ENCODE measurements around the gene ANKRD34B.

Gene ANKRD34B

DNA sequence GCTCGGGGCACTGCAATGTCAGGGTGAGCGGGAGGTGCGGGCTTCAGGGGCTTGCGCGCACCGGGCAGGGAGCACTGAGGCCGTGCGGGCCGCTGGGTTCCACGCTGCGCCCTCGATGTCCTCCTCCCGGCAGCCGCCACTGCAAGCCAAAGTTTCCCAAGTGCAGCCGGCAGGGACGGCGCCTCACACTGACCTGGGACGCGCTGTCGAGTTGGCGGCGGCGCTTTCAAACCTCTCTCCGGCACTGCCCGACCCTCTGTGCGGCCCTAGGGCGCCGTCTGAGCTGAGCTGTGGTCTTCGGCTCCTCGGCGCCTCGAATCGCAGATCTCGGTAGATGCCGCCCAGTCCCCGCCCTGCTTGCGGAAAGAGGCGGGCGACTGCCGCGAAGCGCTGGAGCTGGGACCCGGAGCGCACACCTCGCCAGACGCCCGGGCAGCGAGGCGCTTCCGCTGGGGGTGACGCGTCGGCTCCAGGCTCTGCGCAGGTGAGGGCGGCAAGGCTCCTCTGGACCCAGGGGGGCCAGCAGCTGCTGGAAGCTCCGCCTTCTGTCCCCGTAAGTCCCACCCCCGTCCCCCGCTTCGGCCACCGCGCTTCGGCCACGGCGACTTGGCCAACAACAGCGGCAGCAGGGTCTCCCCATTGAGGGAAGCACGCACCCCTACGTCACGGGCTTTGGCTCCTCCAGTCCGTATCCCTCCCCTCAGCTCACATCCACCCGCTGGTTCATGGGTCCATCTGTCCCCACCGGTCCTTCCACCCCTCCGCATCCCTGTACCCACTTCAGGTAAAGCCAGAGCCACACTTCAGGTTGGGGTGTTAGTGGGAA is at the start of gene ANKRD34B:
Gene ANKRD34B, minus strand, starts transcription at position 320 of the 826 bp plus-strand sequence. CDS start 10,261 bp downstream, outside the sequence.
- peak within 1 kb of the TSS; percentile 30; the same call in 1 of the 2 replicates for H3K4me3 ChIP-seq (ENCODE audit: low read length)
- no peak for DNase-seq (ENCODE audit: low read depth)
- TF ChIP-seq, protein P1, sequence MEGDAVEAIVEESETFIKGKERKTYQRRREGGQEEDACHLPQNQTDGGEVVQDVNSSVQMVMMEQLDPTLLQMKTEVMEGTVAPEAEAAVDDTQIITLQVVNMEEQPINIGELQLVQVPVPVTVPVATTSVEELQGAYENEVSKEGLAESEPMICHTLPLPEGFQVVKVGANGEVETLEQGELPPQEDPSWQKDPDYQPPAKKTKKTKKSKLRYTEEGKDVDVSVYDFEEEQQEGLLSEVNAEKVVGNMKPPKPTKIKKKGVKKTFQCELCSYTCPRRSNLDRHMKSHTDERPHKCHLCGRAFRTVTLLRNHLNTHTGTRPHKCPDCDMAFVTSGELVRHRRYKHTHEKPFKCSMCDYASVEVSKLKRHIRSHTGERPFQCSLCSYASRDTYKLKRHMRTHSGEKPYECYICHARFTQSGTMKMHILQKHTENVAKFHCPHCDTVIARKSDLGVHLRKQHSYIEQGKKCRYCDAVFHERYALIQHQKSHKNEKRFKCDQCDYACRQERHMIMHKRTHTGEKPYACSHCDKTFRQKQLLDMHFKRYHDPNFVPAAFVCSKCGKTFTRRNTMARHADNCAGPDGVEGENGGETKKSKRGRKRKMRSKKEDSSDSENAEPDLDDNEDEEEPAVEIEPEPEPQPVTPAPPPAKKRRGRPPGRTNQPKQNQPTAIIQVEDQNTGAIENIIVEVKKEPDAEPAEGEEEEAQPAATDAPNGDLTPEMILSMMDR (conservative IDR thresholded peaks at IDR 0.05; ENCODE audit: low read length) = no peak

DNA sequence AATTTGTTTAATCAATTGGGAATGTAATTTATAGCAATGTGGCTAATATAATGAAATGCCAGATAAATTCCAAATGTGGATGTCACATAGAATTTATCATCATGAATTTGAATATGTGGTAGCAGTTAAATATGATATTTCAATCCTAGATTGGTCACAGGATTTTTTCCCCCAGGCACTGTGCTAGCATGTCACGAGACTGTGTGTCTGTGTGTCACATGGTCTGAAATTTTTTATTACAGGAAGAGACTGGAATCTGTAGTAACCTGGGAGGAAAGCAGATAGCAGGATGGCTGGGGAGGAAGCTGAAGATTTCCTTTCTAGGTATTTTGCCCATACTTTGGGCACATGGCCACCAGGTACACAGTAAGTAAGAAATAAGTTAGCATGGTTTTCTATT is 49.0 kb upstream of the ANKRD34B start:
- no peak for DNase-seq (ENCODE audit: low read depth)
- TF ChIP-seq, protein P1 (conservative IDR thresholded peaks at IDR 0.05; ENCODE audit: low read length) = no peak

DNA sequence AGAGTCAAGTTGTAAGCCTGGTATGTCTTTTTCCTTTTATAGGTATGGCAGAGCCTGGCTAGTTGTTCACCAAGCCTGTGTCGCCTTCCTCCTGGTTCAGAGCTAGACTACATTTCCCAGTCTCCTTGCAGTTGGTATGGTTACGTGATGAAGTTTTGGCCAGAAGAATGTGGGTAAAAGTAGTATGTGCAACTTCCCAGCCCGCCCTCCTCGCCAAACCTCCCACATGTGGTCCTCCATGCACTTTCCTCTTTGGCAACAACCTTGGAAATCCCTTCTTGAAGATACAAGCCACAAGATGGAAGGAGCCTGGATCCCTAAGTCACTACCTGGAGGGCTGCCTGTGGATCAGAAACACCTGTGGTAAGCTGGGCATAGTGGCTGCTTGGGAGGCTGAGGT is 48.4 kb upstream of the ANKRD34B start:
- no peak for DNase-seq (ENCODE audit: low read depth)
- H3K4me3 ChIP-seq (ENCODE audit: low read length) = no peak overlapping the region
- TF ChIP-seq, protein P1 (conservative IDR thresholded peaks at IDR 0.05; ENCODE audit: low read length) = no peak

More for the DNA sequence above, 49.0 kb upstream of the ANKRD34B start:
- H3K4me3 ChIP-seq (ENCODE audit: low read length) = no peak overlapping the region

DNA sequence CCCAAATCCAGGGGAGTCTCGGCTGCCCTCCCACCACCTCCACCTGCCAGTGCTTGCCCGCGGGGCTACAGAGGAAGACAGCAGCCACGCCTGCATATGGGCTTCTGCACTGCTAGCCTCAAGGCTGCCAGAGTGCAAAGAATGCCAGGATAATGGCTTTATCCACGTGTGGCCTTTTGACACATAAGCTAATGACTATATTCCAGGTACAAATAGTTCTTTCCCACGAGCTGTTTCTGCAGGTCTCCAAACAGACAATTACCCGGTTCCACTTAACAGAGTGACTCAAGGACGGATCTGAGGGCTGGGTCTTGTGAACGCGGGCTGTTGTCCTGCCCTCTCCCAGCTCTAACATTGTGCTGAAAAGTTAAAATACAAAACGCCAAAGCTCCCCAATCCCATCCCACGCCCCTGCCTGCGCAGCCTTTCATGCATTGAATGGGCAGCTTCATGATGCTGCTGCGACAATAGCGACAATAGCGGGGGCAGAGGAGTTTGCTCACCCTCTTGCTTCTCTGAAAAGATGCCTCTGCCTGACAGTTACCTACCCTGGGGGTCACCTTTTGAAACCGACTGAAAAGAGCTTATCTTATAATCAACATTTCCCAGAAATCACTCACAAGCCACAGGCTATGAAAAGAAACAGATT is 45.3 kb upstream of the ANKRD34B start:
- TF ChIP-seq, protein P1 (conservative IDR thresholded peaks at IDR 0.05; ENCODE audit: low read length) = no peak
- DNase-seq (ENCODE audit: low read depth) = no peak

DNA sequence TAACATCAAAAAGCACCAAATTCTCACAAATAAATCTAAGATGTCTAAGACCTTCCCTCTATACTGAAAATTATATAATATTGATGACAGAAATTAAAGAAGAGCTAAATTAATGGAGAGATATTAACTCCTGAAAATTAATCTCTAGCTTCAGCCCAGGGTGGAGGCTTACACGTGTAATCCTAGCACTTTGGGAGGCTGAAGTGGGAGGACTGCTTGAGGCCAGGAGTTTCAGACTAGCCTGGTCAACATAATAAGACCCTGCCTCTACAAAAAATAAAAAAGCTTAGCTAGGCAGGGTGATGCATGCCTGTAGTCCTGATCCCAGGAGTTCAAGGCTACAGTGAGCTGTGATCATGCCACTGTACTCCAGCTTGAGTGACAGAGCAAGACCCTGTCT is 39.6 kb upstream of the ANKRD34B start:
- no peak overlapping the region for H3K4me3 ChIP-seq (ENCODE audit: low read length)
- TF ChIP-seq, protein P1 (conservative IDR thresholded peaks at IDR 0.05; ENCODE audit: low read length) = no peak
- no peak for DNase-seq (ENCODE audit: low read depth)

More for the DNA sequence above, 45.3 kb upstream of the ANKRD34B start:
- no peak overlapping the region for H3K4me3 ChIP-seq (ENCODE audit: low read length)

DNA sequence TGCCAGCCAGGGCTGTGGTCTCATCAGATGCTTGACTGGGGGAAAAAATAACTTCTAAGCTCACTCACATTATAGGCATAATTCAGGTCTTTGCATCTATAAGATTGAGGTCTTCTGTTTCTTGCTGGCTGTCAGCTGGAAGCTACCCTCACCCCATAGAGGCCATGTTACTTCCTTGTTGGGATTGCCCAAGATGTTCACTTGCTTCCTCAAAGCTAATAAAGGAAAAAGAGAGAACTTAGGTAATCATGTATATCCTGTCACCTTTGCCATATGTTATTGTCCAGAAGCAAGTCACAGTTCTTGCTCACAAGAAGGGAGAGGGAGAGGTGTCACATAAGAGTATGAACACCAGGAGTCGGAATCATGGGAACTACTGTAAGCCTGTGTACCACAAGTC is 38.7 kb upstream of the ANKRD34B start:
- DNase-seq (ENCODE audit: low read depth) = no peak
- TF ChIP-seq, protein P1 (conservative IDR thresholded peaks at IDR 0.05; ENCODE audit: low read length) = no peak
- H3K4me3 ChIP-seq (ENCODE audit: low read length) = no peak overlapping the region

Data from AG10803 (cell line).